Measurements from ENCODE around the gene MDC1. TPM values are rescaled to one million over a fixed set of nuclear protein-coding genes. Genes with fewer than 3 reads are reported as not detected.

The MDC1 gene
- total and polyA plus RNA-seq, 2 donors (not counting 3 experiments of a cell fraction or from before 2014, with no cell fraction given), result 16.8 to 42.3 TPM

GRCh38 chr6:30743099-30744053 lies 26.3 kb upstream of the MDC1 start:
- Histone ChIP-seq H3K9me3 (replicated peaks; ENCODE audit: control insufficient read depth, insufficient read depth, low read length) (no peaks in the 10 kb centered on the region), H2AFZ (ENCODE audit: low read depth, low read length) (no peak overlapping the region), H3K9me1 (replicated peaks; ENCODE audit: control insufficient read depth, extremely low read depth, insufficient read depth, low read length) (no peaks in the 10 kb centered on the region), H3K27ac (ENCODE audit: insufficient read depth, low read depth, low read length) (peak overlapping the region; percentile 89), H3K9ac (replicated peaks; ENCODE audit: extremely low read depth, insufficient read depth, low read length) (peak overlapping the region; percentile 92), H3K4me3 (replicated peaks in 1 of 3; ENCODE audit: insufficient read depth in 1 of 3, low read depth in 1 of 3, low read length in 3 of 3) (peak overlapping the region; percentile 37 to 83 (median 80)), H4K20me1 (replicated peaks; ENCODE audit: control insufficient read depth, extremely low read depth, insufficient read depth, low read length) (no peaks in the 10 kb centered on the region), H3K27me3 (ENCODE audit: control insufficient read depth in 2 of 2, insufficient read depth in 2 of 2, low read length in 2 of 2) (no peaks in the 10 kb centered on the region), H3K4me2 (ENCODE audit: insufficient read depth, low read length) (peak overlapping the region; percentile 77), H3K79me2 (ENCODE audit: control insufficient read depth, insufficient read depth, low read length) (peaks cover 41% of the 10 kb centered on the region), H3K4me1 (ENCODE audit: control insufficient read depth, extremely low read depth, insufficient read depth, low read length) (peaks cover 47% of the 10 kb centered on the region), H3K36me3 (ENCODE audit: control insufficient read depth in 2 of 2, extremely low read depth in 1 of 2, insufficient read depth in 2 of 2, low read length in 2 of 2) (peaks cover 2% of the 10 kb centered on the region in 2 experiments)
- intact Hi-C loops (cut with micrococcal nuclease), result loop anchor here (1.0 to 5.0 kb wide), 5 partner anchors 9 to 344 kb away; no protein-coding TSS in a partner anchor
- TSS peak; percentile 91 for BruUV-seq (replicated peaks)
- no peak for FAIRE-seq
- ChIA-PET POLR2A (interaction anchor here (1.2 to 2.1 kb wide), 8 partner anchors 9 to 77 kb away, joined by 3 to 25 read pairs (median 8); no protein-coding TSS in a partner anchor), CTCF (interaction anchor here (1.1 to 2.3 kb wide), 6 partner anchors 9 to 344 kb away, joined by 4 to 10 read pairs (median 7); no protein-coding TSS in a partner anchor)
- peak; percentile 36 for DNase-seq (ENCODE audit: low read depth, low spot score)
- TF ChIP-seq POLR2AphosphoS5 (IDR thresholded peaks at IDR 0.05; ENCODE audit: insufficient read depth, low read depth, low read length) (peak; percentile 34), MYC (IDR thresholded peaks at IDR 0.05; ENCODE audit: low read depth, low read length) (no peak)
- dilution Hi-C loops (cut with MboI; ENCODE audit: extremely low pct_ligation_motif_present, low sequenced_read_pairs), result loop anchor here (25.0 kb wide), 1 partner anchor 144 kb away; the partner anchor contains the start of gene DDR1

- H3K4me1 ChIP-seq (ENCODE audit: control insufficient read depth, extremely low read depth, insufficient read depth, low read length), result peaks cover 47% of the 10 kb centered on the region
Observed at GRCh38 chr6:30742316-30743098, 25.4 kb upstream of the MDC1 start, which contains the start of gene FLOT1. TSS of gene FLOT1 (minus strand) at chr6:30742687. CDS start at chr6:30742189, 498 bp downstream.

More at GRCh38 chr6:30742316-30743098, 25.4 kb upstream of the MDC1 start, which contains the start of gene FLOT1:
- BruUV-seq (replicated peaks), result no TSS peak
- CTCF ChIA-PET, result interaction anchor here (0.6 to 2.3 kb wide), 9 partner anchors 10 to 345 kb away, joined by 3 to 10 read pairs (median 6); no protein-coding TSS in a partner anchor
- peak; percentile 94 for DNase-seq (ENCODE audit: low read depth, low spot score)
- FAIRE-seq, result peak; percentile 94
- peaks cover 41% of the 10 kb centered on the region for H3K79me2 ChIP-seq (ENCODE audit: control insufficient read depth, insufficient read depth, low read length)
- intact Hi-C loops (cut with micrococcal nuclease), result loop anchor here (1.0 to 5.0 kb wide), 3 partner anchors 21 to 345 kb away; no protein-coding TSS in a partner anchor
- POLR2A ChIA-PET, result interaction anchor here (0.9 to 2.1 kb wide), 8 partner anchors 10 to 78 kb away, joined by 3 to 25 read pairs (median 8); no protein-coding TSS in a partner anchor
- no peaks in the 10 kb centered on the region for H3K9me3 ChIP-seq (replicated peaks; ENCODE audit: control insufficient read depth, insufficient read depth, low read length)
- peaks cover 2% of the 10 kb centered on the region in 2 experiments for H3K36me3 ChIP-seq (ENCODE audit: control insufficient read depth in 2 of 2, extremely low read depth in 1 of 2, insufficient read depth in 2 of 2, low read length in 2 of 2)
- dilution Hi-C loops (cut with MboI; ENCODE audit: extremely low pct_ligation_motif_present, low sequenced_read_pairs), result loop anchor here (25.0 kb wide), 1 partner anchor 145 kb away; the partner anchor contains the start of gene DDR1
- no peaks in the 10 kb centered on the region for H4K20me1 ChIP-seq (replicated peaks; ENCODE audit: control insufficient read depth, extremely low read depth, insufficient read depth, low read length)
- peak within 1 kb of the TSS; percentile 77 for H3K4me2 ChIP-seq (ENCODE audit: insufficient read depth, low read length)
- peak within 1 kb of the TSS; percentile 89 for H3K27ac ChIP-seq (ENCODE audit: insufficient read depth, low read depth, low read length)
- H2AFZ ChIP-seq (ENCODE audit: low read depth, low read length), result no peak within 1 kb of the TSS
- peak within 1 kb of the TSS; percentile 37 to 83 (median 80) for H3K4me3 ChIP-seq (replicated peaks in 1 of 3; ENCODE audit: insufficient read depth in 1 of 3, low read depth in 1 of 3, low read length in 3 of 3)
- no peaks in the 10 kb centered on the region for H3K27me3 ChIP-seq (ENCODE audit: control insufficient read depth in 2 of 2, insufficient read depth in 2 of 2, low read length in 2 of 2)
- peak; percentile 83 for TF ChIP-seq POLR2A (IDR thresholded peaks at IDR 0.05; ENCODE audit: low read depth, low read length)
- peak; percentile 15 for TF ChIP-seq GATA2 (IDR thresholded peaks at IDR 0.05; ENCODE audit: insufficient read depth, insufficient read length, low read depth, low read length)
- TF ChIP-seq POLR2AphosphoS5 (IDR thresholded peaks at IDR 0.05; ENCODE audit: insufficient read depth, low read depth, low read length), result peak; percentile 47
- TF ChIP-seq, protein P1, sequence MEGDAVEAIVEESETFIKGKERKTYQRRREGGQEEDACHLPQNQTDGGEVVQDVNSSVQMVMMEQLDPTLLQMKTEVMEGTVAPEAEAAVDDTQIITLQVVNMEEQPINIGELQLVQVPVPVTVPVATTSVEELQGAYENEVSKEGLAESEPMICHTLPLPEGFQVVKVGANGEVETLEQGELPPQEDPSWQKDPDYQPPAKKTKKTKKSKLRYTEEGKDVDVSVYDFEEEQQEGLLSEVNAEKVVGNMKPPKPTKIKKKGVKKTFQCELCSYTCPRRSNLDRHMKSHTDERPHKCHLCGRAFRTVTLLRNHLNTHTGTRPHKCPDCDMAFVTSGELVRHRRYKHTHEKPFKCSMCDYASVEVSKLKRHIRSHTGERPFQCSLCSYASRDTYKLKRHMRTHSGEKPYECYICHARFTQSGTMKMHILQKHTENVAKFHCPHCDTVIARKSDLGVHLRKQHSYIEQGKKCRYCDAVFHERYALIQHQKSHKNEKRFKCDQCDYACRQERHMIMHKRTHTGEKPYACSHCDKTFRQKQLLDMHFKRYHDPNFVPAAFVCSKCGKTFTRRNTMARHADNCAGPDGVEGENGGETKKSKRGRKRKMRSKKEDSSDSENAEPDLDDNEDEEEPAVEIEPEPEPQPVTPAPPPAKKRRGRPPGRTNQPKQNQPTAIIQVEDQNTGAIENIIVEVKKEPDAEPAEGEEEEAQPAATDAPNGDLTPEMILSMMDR (IDR thresholded peaks at IDR 0.05; ENCODE audit: extremely low read depth in 1 of 2, insufficient read depth in 1 of 2, low read depth in 1 of 2, low read length in 2 of 2), result no peak
- no peaks in the 10 kb centered on the region for H3K9me1 ChIP-seq (replicated peaks; ENCODE audit: control insufficient read depth, extremely low read depth, insufficient read depth, low read length)
- H3K9ac ChIP-seq (replicated peaks; ENCODE audit: extremely low read depth, insufficient read depth, low read length), result peak within 1 kb of the TSS; percentile 92

Measured in endothelial cell of umbilical vein (primary cell).